Measurements from ENCODE around the gene DLG5.

GRCh38 chr10:77859200-77859864 is 67.2 kb downstream of the DLG5 start:
- TF ChIP-seq HOXA7 (CRISPR knock-in tag; IDR thresholded peaks at IDR 0.05) (no peak), POLR2A (IDR thresholded peaks at IDR 0.05; ENCODE audit: low read length) (no peak), CHD2 (IDR thresholded peaks at IDR 0.05; ENCODE audit: low read length, partially characterized antibody) (no peak), MYC (IDR thresholded peaks at IDR 0.05; ENCODE audit: borderline replicate concordance, low read length) (no peak), JUN (IDR thresholded peaks at IDR 0.05) (no peak), MAFK (IDR thresholded peaks at IDR 0.05; ENCODE audit: partially characterized antibody) (no peak), ZC3H11A (IDR thresholded peaks at IDR 0.05) (no peak), EP300 (IDR thresholded peaks at IDR 0.05) (no peak), KDM1A (IDR thresholded peaks at IDR 0.05; ENCODE audit: low read depth) (no peak)
- TF ChIP-seq, protein P1, sequence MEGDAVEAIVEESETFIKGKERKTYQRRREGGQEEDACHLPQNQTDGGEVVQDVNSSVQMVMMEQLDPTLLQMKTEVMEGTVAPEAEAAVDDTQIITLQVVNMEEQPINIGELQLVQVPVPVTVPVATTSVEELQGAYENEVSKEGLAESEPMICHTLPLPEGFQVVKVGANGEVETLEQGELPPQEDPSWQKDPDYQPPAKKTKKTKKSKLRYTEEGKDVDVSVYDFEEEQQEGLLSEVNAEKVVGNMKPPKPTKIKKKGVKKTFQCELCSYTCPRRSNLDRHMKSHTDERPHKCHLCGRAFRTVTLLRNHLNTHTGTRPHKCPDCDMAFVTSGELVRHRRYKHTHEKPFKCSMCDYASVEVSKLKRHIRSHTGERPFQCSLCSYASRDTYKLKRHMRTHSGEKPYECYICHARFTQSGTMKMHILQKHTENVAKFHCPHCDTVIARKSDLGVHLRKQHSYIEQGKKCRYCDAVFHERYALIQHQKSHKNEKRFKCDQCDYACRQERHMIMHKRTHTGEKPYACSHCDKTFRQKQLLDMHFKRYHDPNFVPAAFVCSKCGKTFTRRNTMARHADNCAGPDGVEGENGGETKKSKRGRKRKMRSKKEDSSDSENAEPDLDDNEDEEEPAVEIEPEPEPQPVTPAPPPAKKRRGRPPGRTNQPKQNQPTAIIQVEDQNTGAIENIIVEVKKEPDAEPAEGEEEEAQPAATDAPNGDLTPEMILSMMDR (IDR thresholded peaks at IDR 0.05) = no peak
- TF ChIP-seq, protein P2, sequence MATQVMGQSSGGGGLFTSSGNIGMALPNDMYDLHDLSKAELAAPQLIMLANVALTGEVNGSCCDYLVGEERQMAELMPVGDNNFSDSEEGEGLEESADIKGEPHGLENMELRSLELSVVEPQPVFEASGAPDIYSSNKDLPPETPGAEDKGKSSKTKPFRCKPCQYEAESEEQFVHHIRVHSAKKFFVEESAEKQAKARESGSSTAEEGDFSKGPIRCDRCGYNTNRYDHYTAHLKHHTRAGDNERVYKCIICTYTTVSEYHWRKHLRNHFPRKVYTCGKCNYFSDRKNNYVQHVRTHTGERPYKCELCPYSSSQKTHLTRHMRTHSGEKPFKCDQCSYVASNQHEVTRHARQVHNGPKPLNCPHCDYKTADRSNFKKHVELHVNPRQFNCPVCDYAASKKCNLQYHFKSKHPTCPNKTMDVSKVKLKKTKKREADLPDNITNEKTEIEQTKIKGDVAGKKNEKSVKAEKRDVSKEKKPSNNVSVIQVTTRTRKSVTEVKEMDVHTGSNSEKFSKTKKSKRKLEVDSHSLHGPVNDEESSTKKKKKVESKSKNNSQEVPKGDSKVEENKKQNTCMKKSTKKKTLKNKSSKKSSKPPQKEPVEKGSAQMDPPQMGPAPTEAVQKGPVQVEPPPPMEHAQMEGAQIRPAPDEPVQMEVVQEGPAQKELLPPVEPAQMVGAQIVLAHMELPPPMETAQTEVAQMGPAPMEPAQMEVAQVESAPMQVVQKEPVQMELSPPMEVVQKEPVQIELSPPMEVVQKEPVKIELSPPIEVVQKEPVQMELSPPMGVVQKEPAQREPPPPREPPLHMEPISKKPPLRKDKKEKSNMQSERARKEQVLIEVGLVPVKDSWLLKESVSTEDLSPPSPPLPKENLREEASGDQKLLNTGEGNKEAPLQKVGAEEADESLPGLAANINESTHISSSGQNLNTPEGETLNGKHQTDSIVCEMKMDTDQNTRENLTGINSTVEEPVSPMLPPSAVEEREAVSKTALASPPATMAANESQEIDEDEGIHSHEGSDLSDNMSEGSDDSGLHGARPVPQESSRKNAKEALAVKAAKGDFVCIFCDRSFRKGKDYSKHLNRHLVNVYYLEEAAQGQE (IDR thresholded peaks at IDR 0.05) = no peak
- TF ChIP-seq, protein P3, sequence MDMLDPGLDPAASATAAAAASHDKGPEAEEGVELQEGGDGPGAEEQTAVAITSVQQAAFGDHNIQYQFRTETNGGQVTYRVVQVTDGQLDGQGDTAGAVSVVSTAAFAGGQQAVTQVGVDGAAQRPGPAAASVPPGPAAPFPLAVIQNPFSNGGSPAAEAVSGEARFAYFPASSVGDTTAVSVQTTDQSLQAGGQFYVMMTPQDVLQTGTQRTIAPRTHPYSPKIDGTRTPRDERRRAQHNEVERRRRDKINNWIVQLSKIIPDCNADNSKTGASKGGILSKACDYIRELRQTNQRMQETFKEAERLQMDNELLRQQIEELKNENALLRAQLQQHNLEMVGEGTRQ (IDR thresholded peaks at IDR 0.05) = no peak
- TF ChIP-seq, protein P4, sequence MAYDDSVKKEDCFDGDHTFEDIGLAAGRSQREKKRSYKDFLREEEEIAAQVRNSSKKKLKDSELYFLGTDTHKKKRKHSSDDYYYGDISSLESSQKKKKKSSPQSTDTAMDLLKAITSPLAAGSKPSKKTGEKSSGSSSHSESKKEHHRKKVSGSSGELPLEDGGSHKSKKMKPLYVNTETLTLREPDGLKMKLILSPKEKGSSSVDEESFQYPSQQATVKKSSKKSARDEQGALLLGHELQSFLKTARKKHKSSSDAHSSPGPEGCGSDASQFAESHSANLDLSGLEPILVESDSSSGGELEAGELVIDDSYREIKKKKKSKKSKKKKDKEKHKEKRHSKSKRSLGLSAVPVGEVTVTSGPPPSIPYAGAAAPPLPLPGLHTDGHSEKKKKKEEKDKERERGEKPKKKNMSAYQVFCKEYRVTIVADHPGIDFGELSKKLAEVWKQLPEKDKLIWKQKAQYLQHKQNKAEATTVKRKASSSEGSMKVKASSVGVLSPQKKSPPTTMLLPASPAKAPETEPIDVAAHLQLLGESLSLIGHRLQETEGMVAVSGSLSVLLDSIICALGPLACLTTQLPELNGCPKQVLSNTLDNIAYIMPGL (CRISPR knock-in tag; IDR thresholded peaks at IDR 0.05; ENCODE audit: borderline replicate concordance) = no peak

Data from A549 (cell line).